Panc1 (cell line): ENCODE results near the gene CCN2. TPM values are rescaled to one million over a fixed set of nuclear protein-coding genes. Genes with fewer than 3 reads are reported as not detected.

ENCODE experiments used
- ATAC-seq: fragments of 200-7000 bp; cut with Tn5 transposase; 2 replicates; pipeline ENCODE4 v1.9.1; 2020; ENCODE audit warnings: mild to moderate bottlenecking, moderate library complexity
- BruUV-seq: library from RNA; stranded (reverse); fragments of 400-500 nt; replicated peaks from 2 replicates; lab custom pipeline; 2021; lab: Mats Ljungman, UMichigan
- CTCF ChIA-PET: fragments of 300-600 bp; sonication (Branson Sonifier 250); formaldehyde crosslinking; loops from one replicate; lab custom pipeline; 2022; ENCODE audit warnings: antibody characterized with exemption; lab: Charles Lee
- POLR2A ChIA-PET: fragments of 300-600 bp; sonication (Branson Sonifier 250); formaldehyde crosslinking; loops from one replicate; lab custom pipeline; 2022; ENCODE audit warnings: antibody characterized with exemption; lab: Charles Lee
- DNase-seq: peaks from one replicate; pipeline ENCODE4 v3.0.0-alpha.2; 2010; ENCODE audit warnings: low read depth, low spot score
- H3K27ac ChIP-seq: 2 replicates; pipeline ENCODE4 v1.5.1; 2011; ENCODE audit warnings: mild to moderate bottlenecking, low read length, inconsistent platforms
- H3K27me3 ChIP-seq: fragments of 200-500 bp; sonication (Bioruptor generic); 2 replicates; pipeline ENCODE4 v1.6.0; 2014; ENCODE audit warnings: low read length, inconsistent platforms; ENCODE audit not compliant: control insufficient read depth, insufficient read depth
- H3K36me3 ChIP-seq: fragments of 200-500 bp; sonication (Bioruptor generic); 2 replicates; pipeline ENCODE4 v1.5.1; 2014; ENCODE audit warnings: inconsistent platforms, mild to moderate bottlenecking, low read length, moderate library complexity; ENCODE audit not compliant: control insufficient read depth, insufficient read depth
- H3K4me1 ChIP-seq: 2 replicates; pipeline ENCODE4 v1.5.1; 2011; ENCODE audit warnings: inconsistent platforms, mild to moderate bottlenecking, low read length, moderate library complexity; ENCODE audit not compliant: control insufficient read depth, insufficient read depth
- H3K4me3 ChIP-seq, 2 experiments: 2 replicates each; pipeline ENCODE4 v1.5.1; 2011 to 2012; ENCODE audit warnings: low read depth in 2 of 2, low read length in 2 of 2, mild to moderate bottlenecking in 2 of 2, inconsistent platforms in 1 of 2, moderate library complexity in 1 of 2
- H3K9me3 ChIP-seq: fragments of 200-500 bp; sonication (Bioruptor generic); 2 replicates; pipeline ENCODE4 v1.5.1; 2014; ENCODE audit warnings: low read depth, mild to moderate bottlenecking, inconsistent platforms, low read length, moderate library complexity; ENCODE audit not compliant: control insufficient read depth, insufficient read depth
- CTCF ChIP-seq: fragments of 450-650 bp; IDR thresholded peaks from 2 replicates; pipeline ENCODE4 v1.5.1; 2017; ENCODE audit warnings: mild to moderate bottlenecking
- POLR2AphosphoS5 ChIP-seq: IDR thresholded peaks from 2 replicates; pipeline ENCODE4 v1.6.1; 2012; ENCODE audit warnings: mild to moderate bottlenecking, low read depth, low read length, moderate library complexity
- REST ChIP-seq, 2 experiments: IDR thresholded peaks; 2 replicates each; pipeline ENCODE4 v1.6.1; 2011 to 2012; ENCODE audit warnings: low read depth in 2 of 2, control low read depth in 1 of 2, low read length in 1 of 2, mild to moderate bottlenecking in 1 of 2, moderate library complexity in 1 of 2; ENCODE audit not compliant: insufficient read depth in 1 of 2
- SIN3A ChIP-seq: IDR thresholded peaks from 2 replicates; pipeline ENCODE4 v1.6.1; 2012; ENCODE audit warnings: low read depth, mild to moderate bottlenecking, low read length, moderate library complexity, borderline replicate concordance; ENCODE audit not compliant: insufficient read depth
- TCF7L2 ChIP-seq: IDR thresholded peaks from 2 replicates; pipeline ENCODE4 v1.6.1; 2011; ENCODE audit warnings: mild to moderate bottlenecking, low read depth, low read length, inconsistent platforms
- in situ Hi-C: cut with HindIII; loops from 2 replicates; pipeline ENCODE4 v1.10.0; 2016; ENCODE audit warnings: low sequenced_read_pairs, low pct_unique_long_range_greater_than_20kb
- intact Hi-C: fragments of 100-400 bp; cut with micrococcal nuclease; formaldehyde crosslinking; loops from one replicate; pipeline ENCODE4 v1.10.0; 2022; ENCODE audit not compliant: unreplicated experiment
- total RNA-seq: library from RNA; stranded (reverse); gene quantifications from one replicate; pipeline ENCODE4 v1.2.1, GENCODE V29; 2021; ENCODE audit not compliant: unreplicated experiment

The CCN2 gene
- total RNA-seq, 1 experiment from 2014 or later = 155 TPM

GRCh38 chr6:131960371-131961133 is 9.4 kb upstream of the CCN2 start:
- ATAC-seq (no peak), DNase-seq (no peak)
- no peaks in the 10 kb centered on the region for H3K9me3 ChIP-seq
- no peaks in the 10 kb centered on the region for H3K36me3 ChIP-seq
- 0 out of 2 replicates have a peak overlapping the region, but pooled peaks have one; percentile 6 for H3K27ac ChIP-seq
- H3K4me1 ChIP-seq = peaks cover 6% of the 10 kb centered on the region
- in situ Hi-C loops = no loop called here
- ChIA-PET CTCF (interaction anchor here (0.6 kb wide), 1 partner anchor 114 kb away, joined by 3 read pairs; no protein-coding TSS in a partner anchor), POLR2A (no interaction called here)
- TF ChIP-seq CTCF (peak; percentile 29; the same call in 1 of the 2 replicates), TCF7L2 (no peak), REST (IDR thresholded peaks at IDR 0.05; ENCODE audit: insufficient read depth in 1 of 2, low read depth in 2 of 2, low read length in 1 of 2) (no peak), SIN3A (no peak), POLR2AphosphoS5 (no peak)
- H3K4me3 ChIP-seq = no peak overlapping the region
- intact Hi-C loops = no loop called here
- BruUV-seq = no TSS peak
- H3K27me3 ChIP-seq = no peaks in the 10 kb centered on the region

- Histone ChIP-seq H3K27ac (peak overlapping the region; percentile 18; the same call in 1 of the 2 replicates), H3K27me3 (no peaks in the 10 kb centered on the region), H3K9me3 (no peaks in the 10 kb centered on the region), H3K4me3 (no peak overlapping the region), H3K36me3 (no peaks in the 10 kb centered on the region), H3K4me1 (peaks cover 23% of the 10 kb centered on the region)
- in situ Hi-C loops (no loop called here), intact Hi-C loops (no loop called here)
- DNase-seq (no peak), ATAC-seq (no peak)
- POLR2A ChIA-PET = no interaction called here
- CTCF ChIA-PET = no interaction called here
- no TSS peak for BruUV-seq
- TF ChIP-seq POLR2AphosphoS5 (no peak), REST (IDR thresholded peaks at IDR 0.05; ENCODE audit: insufficient read depth in 1 of 2, low read depth in 2 of 2, low read length in 1 of 2) (no peak), TCF7L2 (no peak), SIN3A (no peak), CTCF (no peak)
Observed at GRCh38 chr6:131958542-131959470, 7.6 kb upstream of the CCN2 start.
